H9 (cell line): ENCODE results near the gene WDR70. TPM values are rescaled to one million over a fixed set of nuclear protein-coding genes. Genes with fewer than 3 reads are reported as not detected.

Source experiments
- DNase-seq: peaks from one replicate; pipeline ENCODE4 v3.0.0-alpha.2; 2017
- H2AFZ ChIP-seq: one replicate; pipeline ENCODE4 v1.6.1; 2013; ENCODE audit warnings: mild to moderate bottlenecking, low read length, control low read depth, moderate library complexity
- H2AK5ac ChIP-seq: 2 replicates; pipeline ENCODE4 v1.6.1; 2013; ENCODE audit warnings: low read length, control low read depth, mixed read lengths; ENCODE audit not compliant: insufficient read length
- H2BK120ac ChIP-seq: one replicate; pipeline ENCODE4 v1.6.1; 2013; ENCODE audit warnings: low read depth, mild to moderate bottlenecking, low read length, control low read depth, inconsistent platforms; ENCODE audit not compliant: poor library complexity, severe bottlenecking
- H2BK12ac ChIP-seq: 2 replicates; pipeline ENCODE4 v1.6.1; 2013; ENCODE audit warnings: low read length, control low read depth, mixed read lengths, low read depth; ENCODE audit not compliant: insufficient read length
- H2BK15ac ChIP-seq: 2 replicates; pipeline ENCODE4 v1.6.1; 2013; ENCODE audit warnings: low read depth, low read length, control low read depth
- H2BK20ac ChIP-seq: one replicate; pipeline ENCODE4 v1.6.1; 2013; ENCODE audit warnings: low read depth, mild to moderate bottlenecking, low read length, control low read depth, inconsistent platforms; ENCODE audit not compliant: poor library complexity, severe bottlenecking
- H2BK5ac ChIP-seq: 2 replicates; pipeline ENCODE4 v1.6.1; 2013; ENCODE audit warnings: low read length, control low read depth, mixed read lengths; ENCODE audit not compliant: insufficient read length
- H3K14ac ChIP-seq: 2 replicates; pipeline ENCODE4 v1.6.1; 2013; ENCODE audit warnings: low read length, control low read depth; ENCODE audit not compliant: insufficient read depth
- H3K18ac ChIP-seq: 2 replicates; pipeline ENCODE4 v1.6.1; 2013; ENCODE audit warnings: low read depth, mild to moderate bottlenecking, mixed read lengths, low read length, control low read depth; ENCODE audit not compliant: insufficient read length
- H3K23ac ChIP-seq: 2 replicates; pipeline ENCODE4 v1.6.1; 2013; ENCODE audit warnings: low read length, control low read depth, mixed read lengths, low read depth; ENCODE audit not compliant: insufficient read length
- H3K23me2 ChIP-seq: 2 replicates; pipeline ENCODE4 v1.6.1; 2013; ENCODE audit warnings: low read depth, mild to moderate bottlenecking, mixed read lengths, low read length, control low read depth; ENCODE audit not compliant: insufficient read length, poor library complexity, severe bottlenecking
- H3K27ac ChIP-seq: 2 replicates; pipeline ENCODE4 v1.5.1; 2013; ENCODE audit warnings: low read length, control low read depth, mixed read lengths, low read depth; ENCODE audit not compliant: insufficient read length
- H3K27me3 ChIP-seq: 2 replicates; pipeline ENCODE4 v1.6.1; 2013; ENCODE audit warnings: low read length, control low read depth, inconsistent platforms; ENCODE audit not compliant: insufficient read depth
- H3K4ac ChIP-seq: 2 replicates; pipeline ENCODE4 v1.6.1; 2013; ENCODE audit warnings: low read depth, mild to moderate bottlenecking, control low read depth, inconsistent platforms, low read length, moderate library complexity
- H3K4me1 ChIP-seq: 2 replicates; pipeline ENCODE4 v1.6.1; 2013; ENCODE audit warnings: low read length, control low read depth, inconsistent platforms; ENCODE audit not compliant: insufficient read depth
- H3K4me2 ChIP-seq: 2 replicates; pipeline ENCODE4 v1.6.1; 2013; ENCODE audit warnings: low read length, control low read depth, mixed read lengths; ENCODE audit not compliant: insufficient read length, insufficient read depth
- H3K56ac ChIP-seq: 2 replicates; pipeline ENCODE4 v1.6.1; 2013; ENCODE audit warnings: low read depth, mild to moderate bottlenecking, mixed read lengths, low read length, control low read depth; ENCODE audit not compliant: insufficient read length
- H3K79me1 ChIP-seq: 2 replicates; pipeline ENCODE4 v1.6.1; 2013; ENCODE audit warnings: low read depth, mild to moderate bottlenecking, moderate library complexity, low read length, control low read depth, inconsistent platforms; ENCODE audit not compliant: insufficient read depth, poor library complexity, severe bottlenecking
- H3K79me2 ChIP-seq: 2 replicates; pipeline ENCODE4 v1.6.1; 2013; ENCODE audit warnings: low read length, control low read depth, inconsistent platforms; ENCODE audit not compliant: insufficient read depth
- H3K9ac ChIP-seq: 2 replicates; pipeline ENCODE4 v1.6.1; 2013; ENCODE audit warnings: low read length, control low read depth, mixed read lengths; ENCODE audit not compliant: insufficient read length; ENCODE audit errors: extremely low read depth
- H3K9me3 ChIP-seq: one replicate; pipeline ENCODE4 v1.6.1; 2013; ENCODE audit warnings: low read depth, low read length, inconsistent platforms; ENCODE audit not compliant: control insufficient read depth
- H3T11ph ChIP-seq: one replicate; pipeline ENCODE4 v1.6.1; 2013; ENCODE audit warnings: mild to moderate bottlenecking, low read length, control low read depth, inconsistent platforms
- H4K20me1 ChIP-seq: one replicate; pipeline ENCODE4 v1.6.1; 2013; ENCODE audit not compliant: control insufficient read depth, insufficient read length, insufficient read depth
- H4K5ac ChIP-seq: 2 replicates; pipeline ENCODE4 v1.6.1; 2013; ENCODE audit warnings: low read depth, mild to moderate bottlenecking, mixed read lengths, low read length, control low read depth; ENCODE audit not compliant: insufficient read length
- H4K8ac ChIP-seq: replicated peaks from 2 replicates; pipeline ENCODE4 v1.6.1; 2013; ENCODE audit warnings: low read length, control low read depth, mixed read lengths, low read depth; ENCODE audit not compliant: insufficient read length
- H4K91ac ChIP-seq: 2 replicates; pipeline ENCODE4 v1.6.1; 2013; ENCODE audit warnings: low read depth, mild to moderate bottlenecking, moderate library complexity, mixed read lengths, low read length, control low read depth; ENCODE audit not compliant: insufficient read length
- H3K27ac Mint-ChIP-seq, 3 experiments: 2 replicates in 2 of 3; 3 replicates in 1 of 3; pipeline ENCODE4 v1.8.0; 2020 to 2021; ENCODE audit warnings: mixed read lengths in 3 of 3, mild to moderate bottlenecking in 1 of 3, moderate library complexity in 1 of 3
- H3K27me3 Mint-ChIP-seq: 2 replicates; pipeline ENCODE4 v1.8.0; 2021; ENCODE audit warnings: low read depth, mild to moderate bottlenecking, moderate library complexity, mixed read lengths
- H3K36me3 Mint-ChIP-seq, 3 experiments: 2 replicates in 2 of 3; 3 replicates in 1 of 3; pipeline ENCODE4 v1.8.0; 2020 to 2021; ENCODE audit warnings: low read depth in 3 of 3, mixed read lengths in 3 of 3; ENCODE audit not compliant: insufficient read depth in 1 of 3
- H3K4me1 Mint-ChIP-seq, 2 experiments: 2 replicates each; pipeline ENCODE4 v1.8.0; 2020; ENCODE audit warnings: mixed read lengths in 2 of 2
- H3K4me3 Mint-ChIP-seq, 2 experiments: 2 replicates in 1 of 2; 3 replicates in 1 of 2; pipeline ENCODE4 v1.8.0; 2020 to 2021; ENCODE audit warnings: mild to moderate bottlenecking in 2 of 2, mixed read lengths in 2 of 2, moderate library complexity in 1 of 2
- H3K9me3 Mint-ChIP-seq, 2 experiments: 2 replicates in 1 of 2; 3 replicates in 1 of 2; pipeline ENCODE4 v1.8.0; 2020; ENCODE audit warnings: mild to moderate bottlenecking in 2 of 2, mixed read lengths in 2 of 2, moderate library complexity in 1 of 2
- CTCF ChIP-seq: fragments of 200-600 bp; sonication (generic); conservative IDR thresholded peaks from 3 replicates; pipeline ENCODE4 v1.8.0; 2021; ENCODE audit warnings: antibody characterized with exemption, mild to moderate bottlenecking
- WGBS: extraction: QIAGEN DNeasy Blood & Tissue Kit; methylation state at CpG from one replicate; pipeline ENCODE4 v1.1.7; 2013; ENCODE audit warnings: missing lambda C conversion rate, low lambda C conversion rate, mixed read lengths; ENCODE audit not compliant: insufficient read length; ENCODE audit errors: extremely low coverage; 5-methylcytosine and 5-hydroxymethylcytosine counted together
- total RNA-seq: library from RNA; stranded (reverse); gene quantifications from 2 replicates; pipeline ENCODE4 v1.2.1, GENCODE V29; 2021

The WDR70 gene
- total RNA-seq, 1 experiment from 2014 or later: 38.1 TPM

GRCh38 chr5:37428044-37428443, 48.9 kb downstream of the WDR70 start:
- Mint-ChIP-seq H3K4me3 (no peak overlapping the region), H3K9me3 (no peaks in the 10 kb centered on the region), H3K27me3 (no peaks in the 10 kb centered on the region), H3K27ac (no peak overlapping the region), H3K36me3 (peaks cover 0 to 4% (median 2%) of the 10 kb centered on the region in 3 experiments; a peak in 2 of 7 replicates), H3K4me1 (no peaks in the 10 kb centered on the region)
- Histone ChIP-seq H3K27ac (no peak overlapping the region), H2AFZ (no peak overlapping the region), H3K9ac (no peak overlapping the region), H3K9me3 (no peaks in the 10 kb centered on the region), H4K8ac (no peak overlapping the region), H2BK120ac (no peak overlapping the region), H4K20me1 (no peaks in the 10 kb centered on the region), H4K91ac (no peak overlapping the region), H2AK5ac (no peak overlapping the region), H3K18ac (no peak overlapping the region), H3K23ac (no peak overlapping the region), H2BK5ac (no peak overlapping the region), H3K4ac (no peak overlapping the region), H4K5ac (no peak overlapping the region), H3K4me2 (no peak overlapping the region), H2BK20ac (no peak overlapping the region), H3K23me2 (no peaks in the 10 kb centered on the region), H3T11ph (no peak overlapping the region), H2BK12ac (no peak overlapping the region), H3K4me1 (no peaks in the 10 kb centered on the region), H3K14ac (no peak overlapping the region), H2BK15ac (no peak overlapping the region), H3K27me3 (no peaks in the 10 kb centered on the region), H3K56ac (no peak overlapping the region), H3K79me2 (no peaks in the 10 kb centered on the region), H3K79me1 (no peaks in the 10 kb centered on the region)
- TF ChIP-seq CTCF: no peak
- no CpG with 5 or more reads among the region's 1 CpG for WGBS
- DNase-seq: no peak
